Measurements from ENCODE around the gene CLTC. TPM values are rescaled to one million over a fixed set of nuclear protein-coding genes. Genes with fewer than 3 reads are reported as not detected.
A peak's percentile ranks its signal among the peaks of the same experiment; 100 is the strongest.

The CLTC gene
- total and polyA plus RNA-seq, 2 donors (not counting 1 experiment from before 2014, with no cell fraction given) = 25.9 to 114 TPM

DNA sequence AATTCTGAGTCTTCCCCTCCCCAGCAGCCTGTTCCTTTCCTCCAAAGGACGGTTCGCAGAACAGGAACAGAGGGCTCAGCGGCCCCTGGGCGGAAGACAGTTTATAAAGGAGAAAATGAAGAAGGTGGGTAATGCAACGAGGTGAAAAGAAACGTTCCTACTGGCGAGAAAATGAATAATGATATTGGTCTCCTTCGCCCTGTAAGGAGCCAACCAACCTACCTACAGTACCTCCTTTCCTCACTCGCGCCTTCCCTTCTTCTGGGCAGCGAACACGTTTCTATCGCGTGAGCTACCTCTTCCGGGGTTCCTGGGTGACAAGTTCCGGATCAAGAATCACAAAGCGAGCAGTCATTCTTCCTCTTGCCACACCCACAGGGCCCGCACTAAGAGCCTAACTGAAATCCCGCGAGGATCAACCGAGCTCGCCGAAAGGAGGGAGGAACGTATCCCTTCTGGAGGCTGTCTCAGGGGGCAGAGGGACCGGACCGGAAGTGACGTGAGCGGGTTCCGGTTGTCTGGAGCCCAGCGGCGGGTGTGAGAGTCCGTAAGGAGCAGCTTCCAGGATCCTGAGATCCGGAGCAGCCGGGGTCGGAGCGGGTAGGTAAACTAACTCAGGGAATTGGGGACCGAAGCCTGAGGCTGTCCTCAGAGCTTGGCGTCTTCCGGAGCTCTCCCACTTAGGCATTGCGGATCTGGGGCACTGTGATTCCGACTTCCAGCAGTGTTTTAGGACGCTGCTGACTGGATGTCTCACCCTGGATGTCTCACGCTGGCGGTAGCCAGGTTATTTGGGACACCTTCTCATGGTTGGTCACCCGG is 87.7 kb downstream of the CLTC start, which contains the start of the genes PTRH2 and VMP1:
Gene PTRH2, minus strand, starts transcription at position 282 of the 822 bp plus-strand sequence. CDS start 9,452 bp downstream, outside the sequence.
Gene VMP1, plus strand, starts transcription at position 506 of the 822 bp plus-strand sequence. CDS start 23,793 bp downstream, outside the sequence.
- Histone ChIP-seq H3K36me3 (replicated peaks in 1 of 2; ENCODE audit: control extremely low read depth in 1 of 2, control insufficient read depth in 1 of 2, extremely low read depth in 1 of 2, insufficient read depth in 2 of 2, low read length in 1 of 2) (peaks cover 0 to 2% of the 10 kb centered on the region in 2 experiments), H3K27ac (ENCODE audit: low read length in 2 of 2) (peak within 1 kb of the TSS; percentile 86 to 98), H3K9me3 (ENCODE audit: control extremely low read depth in 1 of 3, control insufficient read depth in 2 of 3, insufficient read depth in 1 of 3, low read length in 2 of 3) (no peaks in the 10 kb centered on the region), H3K79me2 (ENCODE audit: control insufficient read depth, insufficient read depth, low read length) (peaks cover 81% of the 10 kb centered on the region), H2AFZ (ENCODE audit: insufficient read depth, low read depth, low read length, poor library complexity, severe bottlenecking) (peak within 1 kb of the TSS; percentile 81), H3K4me1 (ENCODE audit: control insufficient read depth in 2 of 2, insufficient read depth in 2 of 2, low read length in 2 of 2) (peaks cover 23 to 24% of the 10 kb centered on the region in 2 donors), H3K4me2 (replicated peaks; ENCODE audit: low read depth, low read length, poor library complexity, severe bottlenecking) (peak within 1 kb of the TSS; percentile 85), H3K4me3 (ENCODE audit: control extremely low read depth in 1 of 5, extremely low read depth in 1 of 5, insufficient read depth in 1 of 5, low read depth in 2 of 5, low read length in 4 of 5) (peak within 1 kb of the TSS; percentile 72 to 98 (median 94)), H3K27me3 (replicated peaks in 1 of 4; ENCODE audit: control extremely low read depth in 1 of 4, control insufficient read depth in 3 of 4, insufficient read depth in 4 of 4, low read length in 3 of 4) (no peaks in the 10 kb centered on the region), H4K20me1 (ENCODE audit: control insufficient read depth, insufficient read depth, low read length, poor library complexity, severe bottlenecking) (peaks cover 2% of the 10 kb centered on the region), H3K9ac (ENCODE audit: low read length) (peak within 1 kb of the TSS; percentile 98)
- Mint-ChIP-seq H3K9me3 (ENCODE audit: insufficient read depth) (no peaks in the 10 kb centered on the region), H3K27me3 (no peaks in the 10 kb centered on the region), H3K4me3 (peak within 1 kb of the TSS; percentile 99), H3K4me1 (peaks cover 55% of the 10 kb centered on the region), H3K27ac (peak within 1 kb of the TSS; percentile 97)
- ChIA-PET POLR2A (interaction anchor here (0.6 to 2.2 kb wide), 4 partner anchors 88 to 497 kb away, joined by 3 to 9 read pairs (median 4); partner anchors contain the start of genes CLTC, RPS6KB1, SMG8 and TUBD1), CTCF (interaction anchor here (0.7 kb wide), 1 partner anchor 185 kb away, joined by 3 read pairs; the partner anchor contains the start of genes RPS6KB1 and TUBD1)
- DNase-seq (peak; percentile 95), ATAC-seq (ENCODE audit: low read depth) (peak; percentile 90)
- TF ChIP-seq, protein P1, sequence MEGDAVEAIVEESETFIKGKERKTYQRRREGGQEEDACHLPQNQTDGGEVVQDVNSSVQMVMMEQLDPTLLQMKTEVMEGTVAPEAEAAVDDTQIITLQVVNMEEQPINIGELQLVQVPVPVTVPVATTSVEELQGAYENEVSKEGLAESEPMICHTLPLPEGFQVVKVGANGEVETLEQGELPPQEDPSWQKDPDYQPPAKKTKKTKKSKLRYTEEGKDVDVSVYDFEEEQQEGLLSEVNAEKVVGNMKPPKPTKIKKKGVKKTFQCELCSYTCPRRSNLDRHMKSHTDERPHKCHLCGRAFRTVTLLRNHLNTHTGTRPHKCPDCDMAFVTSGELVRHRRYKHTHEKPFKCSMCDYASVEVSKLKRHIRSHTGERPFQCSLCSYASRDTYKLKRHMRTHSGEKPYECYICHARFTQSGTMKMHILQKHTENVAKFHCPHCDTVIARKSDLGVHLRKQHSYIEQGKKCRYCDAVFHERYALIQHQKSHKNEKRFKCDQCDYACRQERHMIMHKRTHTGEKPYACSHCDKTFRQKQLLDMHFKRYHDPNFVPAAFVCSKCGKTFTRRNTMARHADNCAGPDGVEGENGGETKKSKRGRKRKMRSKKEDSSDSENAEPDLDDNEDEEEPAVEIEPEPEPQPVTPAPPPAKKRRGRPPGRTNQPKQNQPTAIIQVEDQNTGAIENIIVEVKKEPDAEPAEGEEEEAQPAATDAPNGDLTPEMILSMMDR (IDR thresholded peaks at IDR 0.05) = no peak
- no peak for TF ChIP-seq EZH2 (IDR thresholded peaks at IDR 0.05; ENCODE audit: borderline replicate concordance, insufficient read depth, low read depth, low read length, poor library complexity, severe bottlenecking)
- WGBS (ENCODE audit: insufficient coverage) = under 1% methylated on average over 38 of the region's 45 CpGs
- intact Hi-C loops (cut with micrococcal nuclease) = loop anchor here (1.0 to 5.0 kb wide), 4 partner anchors 88 to 550 kb away; partner anchors contain the start of genes CLTC, DHX40, PRR11 and RPS6KB1
